Measurements from ENCODE around the gene HAPSTR1. TPM values are rescaled to one million over a fixed set of nuclear protein-coding genes. Genes with fewer than 3 reads are reported as not detected.

Gene HAPSTR1
- total and polyA plus RNA-seq, 2 experiments from 2014 or later, result 21.4 to 69.0 TPM

GRCh38 chr16:9088848-9089247 lies 2.6 kb upstream of the HAPSTR1 start:
- Histone ChIP-seq H3K4me1 (ENCODE audit: insufficient read depth) (peaks cover 4% of the 10 kb centered on the region), H3K79me2 (peaks cover 22% of the 10 kb centered on the region), H3K27me3 (no peaks in the 10 kb centered on the region), H3K9me3 (ENCODE audit: low read depth) (no peaks in the 10 kb centered on the region), H3K4me2 (no peak overlapping the region), H3K9me2 (replicated peaks; ENCODE audit: insufficient read depth) (no peaks in the 10 kb centered on the region), H3K27ac (no peak overlapping the region), H3K4me3 (no peak overlapping the region), H2AFZ (no peak overlapping the region), H3K36me3 (replicated peaks; ENCODE audit: insufficient read depth, low read depth) (no peaks in the 10 kb centered on the region), H4K20me1 (ENCODE audit: insufficient read depth, poor library complexity, severe bottlenecking) (peaks cover 13% of the 10 kb centered on the region)
- TF ChIP-seq EZH2 (IDR thresholded peaks at IDR 0.05; ENCODE audit: borderline replicate concordance) (no peak), EZH2phosphoT487 (IDR thresholded peaks at IDR 0.05; ENCODE audit: low read depth, severe bottlenecking, unreplicated experiment) (no peak), CTCF (IDR thresholded peaks at IDR 0.05; ENCODE audit: poor library complexity) (no peak)
- DNase-seq (ENCODE audit: low spot score), result no peak
- 90% methylated on average over 10 of the region's 10 CpGs for WGBS (ENCODE audit: low lambda C conversion rate, missing lambda C conversion rate)

GRCh38 chr16:9089660-9090059 lies 1.8 kb upstream of the HAPSTR1 start:
- TF ChIP-seq EZH2 (IDR thresholded peaks at IDR 0.05; ENCODE audit: borderline replicate concordance) (no peak), EZH2phosphoT487 (IDR thresholded peaks at IDR 0.05; ENCODE audit: low read depth, severe bottlenecking, unreplicated experiment) (no peak), CTCF (IDR thresholded peaks at IDR 0.05; ENCODE audit: poor library complexity) (no peak)
- no peaks in the 10 kb centered on the region for H3K36me3 ChIP-seq (replicated peaks; ENCODE audit: insufficient read depth, low read depth)
- peaks cover 12% of the 10 kb centered on the region for H3K4me1 ChIP-seq (ENCODE audit: insufficient read depth)
- peaks cover 30% of the 10 kb centered on the region for H3K79me2 ChIP-seq
- H3K9me3 ChIP-seq (ENCODE audit: low read depth), result no peaks in the 10 kb centered on the region
- H3K27me3 ChIP-seq, result no peaks in the 10 kb centered on the region
- H3K27ac ChIP-seq, result peak overlapping the region; percentile 76
- DNase-seq (ENCODE audit: low spot score), result no peak
- H2AFZ ChIP-seq, result peak overlapping the region; percentile 93
- H4K20me1 ChIP-seq (ENCODE audit: insufficient read depth, poor library complexity, severe bottlenecking), result peaks cover 21% of the 10 kb centered on the region
- H3K4me3 ChIP-seq, result no peak overlapping the region
- no peaks in the 10 kb centered on the region for H3K9me2 ChIP-seq (replicated peaks; ENCODE audit: insufficient read depth)
- 83% methylated on average over 6 of the region's 6 CpGs for WGBS (ENCODE audit: low lambda C conversion rate, missing lambda C conversion rate)
- H3K4me2 ChIP-seq, result peak overlapping the region; percentile 96

GRCh38 chr16:9090101-9090959 lies 1.1 kb upstream of the HAPSTR1 start:
- peak overlapping the region; percentile 96 for H3K4me2 ChIP-seq
- peaks cover 36% of the 10 kb centered on the region for H3K79me2 ChIP-seq
- peak overlapping the region; percentile 93 for H2AFZ ChIP-seq
- H3K4me1 ChIP-seq (ENCODE audit: insufficient read depth), result peaks cover 18% of the 10 kb centered on the region
- H3K4me3 ChIP-seq, result peak overlapping the region; percentile 28
- no peaks in the 10 kb centered on the region for H3K27me3 ChIP-seq
- H3K27ac ChIP-seq, result peak overlapping the region; percentile 76
- TF ChIP-seq EZH2 (IDR thresholded peaks at IDR 0.05; ENCODE audit: borderline replicate concordance) (no peak), EZH2phosphoT487 (IDR thresholded peaks at IDR 0.05; ENCODE audit: low read depth, severe bottlenecking, unreplicated experiment) (no peak)
- 4% methylated on average over 65 of the region's 85 CpGs for WGBS (ENCODE audit: low lambda C conversion rate, missing lambda C conversion rate)
- no peaks in the 10 kb centered on the region for H3K9me2 ChIP-seq (replicated peaks; ENCODE audit: insufficient read depth)
- H3K9me3 ChIP-seq (ENCODE audit: low read depth), result no peaks in the 10 kb centered on the region
- DNase-seq (ENCODE audit: low spot score), result peak; percentile 57
- H4K20me1 ChIP-seq (ENCODE audit: insufficient read depth, poor library complexity, severe bottlenecking), result peaks cover 28% of the 10 kb centered on the region
- no peaks in the 10 kb centered on the region for H3K36me3 ChIP-seq (replicated peaks; ENCODE audit: insufficient read depth, low read depth)

- no peaks in the 10 kb centered on the region for H3K27me3 ChIP-seq
- H3K9me3 ChIP-seq (ENCODE audit: low read depth), result no peaks in the 10 kb centered on the region
- no peaks in the 10 kb centered on the region for H3K36me3 ChIP-seq (replicated peaks; ENCODE audit: insufficient read depth, low read depth)
- peak overlapping the region; percentile 92 for H3K27ac ChIP-seq
- peaks cover 52% of the 10 kb centered on the region for H3K79me2 ChIP-seq
- H3K4me2 ChIP-seq, result peak overlapping the region; percentile 95
- no peaks in the 10 kb centered on the region for H3K9me2 ChIP-seq (replicated peaks; ENCODE audit: insufficient read depth)
- under 1% methylated on average over 35 of the region's 51 CpGs for WGBS (ENCODE audit: low lambda C conversion rate, missing lambda C conversion rate)
- H3K4me1 ChIP-seq (ENCODE audit: insufficient read depth), result peaks cover 26% of the 10 kb centered on the region
- peak overlapping the region; percentile 57 for H2AFZ ChIP-seq
- H3K4me3 ChIP-seq, result peak overlapping the region; percentile 77
- peaks cover 44% of the 10 kb centered on the region for H4K20me1 ChIP-seq (ENCODE audit: insufficient read depth, poor library complexity, severe bottlenecking)
- DNase-seq (ENCODE audit: low spot score), result peak; percentile 60
- no peak for TF ChIP-seq EZH2 (IDR thresholded peaks at IDR 0.05; ENCODE audit: borderline replicate concordance)
- TF ChIP-seq CTCF (IDR thresholded peaks at IDR 0.05; ENCODE audit: poor library complexity), result no peak
- TF ChIP-seq EZH2phosphoT487 (IDR thresholded peaks at IDR 0.05; ENCODE audit: low read depth, severe bottlenecking, unreplicated experiment), result no peak
These were observed 430 bp downstream of the HAPSTR1 start for GRCh38 chr16:9091867-9092281.
